Transverse colon (tissue), 4 donors: ENCODE data around the gene PYGB.

ENCODE experiments used
- POLR2A ChIP-seq: fragments of 450-650 bp; IDR thresholded peaks from one replicate; pipeline ENCODE4 v1.6.1; 2016; ENCODE audit warnings: antibody characterized with exemption, mild to moderate bottlenecking, moderate library complexity
- POLR2AphosphoS5 ChIP-seq, 3 donors: sonication (generic); formaldehyde crosslinking; IDR thresholded peaks; one replicate each; pipeline ENCODE4 v1.6.1; 2016; ENCODE audit warnings: antibody characterized with exemption in 3 of 3
- TF ChIP-seq, protein P1 (sequence below), 5 experiments: fragments of 200-600 bp in 3 of 5; fragments of 450-650 bp in 2 of 5; sonication (generic) in 3 of 5; IDR thresholded peaks; 1 replicate in 2 of 5; 2 replicates in 3 of 5; pipeline ENCODE4 v1.5.1; 2016 to 2017; ENCODE audit warnings: antibody characterized with exemption in 5 of 5, inconsistent platforms in 3 of 5, mild to moderate bottlenecking in 2 of 5, moderate library complexity in 1 of 5

- TF ChIP-seq, protein P1, sequence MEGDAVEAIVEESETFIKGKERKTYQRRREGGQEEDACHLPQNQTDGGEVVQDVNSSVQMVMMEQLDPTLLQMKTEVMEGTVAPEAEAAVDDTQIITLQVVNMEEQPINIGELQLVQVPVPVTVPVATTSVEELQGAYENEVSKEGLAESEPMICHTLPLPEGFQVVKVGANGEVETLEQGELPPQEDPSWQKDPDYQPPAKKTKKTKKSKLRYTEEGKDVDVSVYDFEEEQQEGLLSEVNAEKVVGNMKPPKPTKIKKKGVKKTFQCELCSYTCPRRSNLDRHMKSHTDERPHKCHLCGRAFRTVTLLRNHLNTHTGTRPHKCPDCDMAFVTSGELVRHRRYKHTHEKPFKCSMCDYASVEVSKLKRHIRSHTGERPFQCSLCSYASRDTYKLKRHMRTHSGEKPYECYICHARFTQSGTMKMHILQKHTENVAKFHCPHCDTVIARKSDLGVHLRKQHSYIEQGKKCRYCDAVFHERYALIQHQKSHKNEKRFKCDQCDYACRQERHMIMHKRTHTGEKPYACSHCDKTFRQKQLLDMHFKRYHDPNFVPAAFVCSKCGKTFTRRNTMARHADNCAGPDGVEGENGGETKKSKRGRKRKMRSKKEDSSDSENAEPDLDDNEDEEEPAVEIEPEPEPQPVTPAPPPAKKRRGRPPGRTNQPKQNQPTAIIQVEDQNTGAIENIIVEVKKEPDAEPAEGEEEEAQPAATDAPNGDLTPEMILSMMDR (IDR thresholded peaks at IDR 0.05): no peak
- TF ChIP-seq POLR2A (no peak), POLR2AphosphoS5 (IDR thresholded peaks at IDR 0.05) (no peak)
Measured at GRCh38 chr20:25327521-25328235, 79.8 kb downstream of the PYGB start.
